Pericardium fibroblast (primary cell): Measurements from ENCODE around the gene C9. TPM values are rescaled to one million over a fixed set of nuclear protein-coding genes. Genes with fewer than 3 reads are reported as not detected.

ENCODE experiments used
- total RNA-seq: library from RNA; depleted of rRNA; stranded (reverse); fragments of >200 nt; gene quantifications from 2 replicates; pipeline ENCODE4 v1.2.3, GENCODE V29; 2015

Gene C9
- total RNA-seq: not detected in 2 replicates

DNA sequence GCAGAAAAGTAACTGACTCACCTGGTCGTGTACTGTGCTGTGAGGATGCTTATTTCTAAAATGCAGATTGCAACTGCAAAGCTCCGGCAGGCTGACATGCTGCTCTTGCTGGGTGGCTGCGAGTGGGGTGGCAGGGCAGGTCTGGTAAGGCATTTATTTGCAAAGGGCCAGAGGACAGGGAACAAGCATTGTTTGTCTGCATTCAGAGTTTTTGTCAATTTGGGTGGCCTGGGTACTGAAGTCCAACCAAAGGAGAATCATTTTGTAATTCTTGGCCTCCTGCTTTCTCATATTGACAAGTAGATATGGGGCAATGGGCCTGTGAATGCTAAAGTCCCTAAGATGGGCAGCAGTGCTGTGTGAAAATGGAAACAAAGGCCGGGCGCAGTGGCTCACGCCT lies at the start of gene C9:
Gene C9, minus strand, starts transcription at position 129 of the 400 bp plus-strand sequence. Its CDS starts 31 bp downstream, at position 98.

Other genes with a start within 250 kb of the C9 start
- 0.09 TPM in 1 of 2 replicates, not detected in the other for gene FYB1, start 144.9 kb downstream of the C9 start, total RNA-seq
- 85.1 and 109 TPM in 2 replicates for gene DAB2, start 60.5 kb upstream of the C9 start, total RNA-seq